HepG2 (cell line): ENCODE measurements around the gene ZMIZ2. TPM values are rescaled to one million over a fixed set of nuclear protein-coding genes. Genes with fewer than 3 reads are reported as not detected.
A peak's percentile ranks its signal among the peaks of the same experiment; 100 is the strongest.

ENCODE experiments used
- ATAC-seq: fragments of 200-7000 bp; cut with Tn5 transposase; 3 replicates; pipeline ENCODE4 v1.9.1; 2020; ENCODE audit warnings: mild to moderate bottlenecking, moderate library complexity
- BruUV-seq: library from RNA; stranded (reverse); fragments of 400-500 nt; replicated peaks from 2 replicates; lab custom pipeline; 2021; lab: Mats Ljungman, UMichigan
- CTCF ChIA-PET: fragments of 300-600 bp; formaldehyde crosslinking; extraction: SDS; loops from one replicate; lab custom pipeline; 2021; ENCODE audit warnings: low total read pairs, inconsistent platforms, low intra/inter-chr PET ratio; lab: Yijun Ruan, JAX
- POLR2A ChIA-PET: fragments of 350-600 bp; sonication (Branson Sonifier 250); formaldehyde crosslinking; loops from one replicate; lab custom pipeline; 2020; ENCODE audit warnings: antibody characterized with exemption, inconsistent platforms; lab: Yijun Ruan, JAX
- DNase-seq: peaks from one replicate; pipeline ENCODE4 v3.0.0-alpha.2; 2015; ENCODE audit warnings: low spot score
- FAIRE-seq: peaks from 3 replicates; lab custom pipeline; 2011; peaks lifted over from hg19 to GRCh38; lab: Jason Lieb, UNC
- H2AFZ ChIP-seq: one replicate; pipeline ENCODE4 v1.6.1; 2011; ENCODE audit warnings: low read length, inconsistent platforms
- H3K27ac ChIP-seq: fragments of 300-600 bp; 3 replicates; pipeline ENCODE4 v1.8.0; 2011; ENCODE audit warnings: mixed run types, mild to moderate bottlenecking, mixed read lengths, low read length, inconsistent platforms; ENCODE audit not compliant: insufficient read depth; ENCODE audit errors: extremely low read length
- H3K27me3 ChIP-seq, 2 experiments: fragments of 200-600 bp in 1 of 2; 2 replicates in 1 of 2; 3 replicates in 1 of 2; pipeline versions ENCODE4 v1.6.0 to v1.8.0; 2011; ENCODE audit warnings: low read length in 2 of 2, mild to moderate bottlenecking in 2 of 2, moderate library complexity in 2 of 2, inconsistent platforms in 1 of 2; ENCODE audit not compliant: insufficient read depth in 2 of 2, control insufficient read depth in 1 of 2
- H3K36me3 ChIP-seq, 2 experiments: fragments of 200-600 bp in 1 of 2; replicated peaks in 1 of 2; 2 replicates in 1 of 2; 3 replicates in 1 of 2; pipeline versions ENCODE4 v1.5.1 to v1.8.0; 2011; ENCODE audit warnings: low read length in 2 of 2, inconsistent platforms in 1 of 2; ENCODE audit not compliant: insufficient read depth in 2 of 2, control insufficient read depth in 1 of 2
- H3K4me1 ChIP-seq: 2 replicates; pipeline ENCODE4 v1.5.1; 2012; ENCODE audit warnings: low read length, inconsistent platforms; ENCODE audit not compliant: insufficient read depth
- H3K4me2 ChIP-seq: 2 replicates; pipeline ENCODE4 v1.6.0; 2011; ENCODE audit warnings: low read depth, low read length, inconsistent platforms
- H3K4me3 ChIP-seq, 3 experiments: fragments of 200-600 bp in 1 of 3; sonication (generic), shearing (Covaris generic) in 1 of 3; replicated peaks in 1 of 3; 2 replicates each; pipeline ENCODE4 v1.5.1; 2011 to 2016; ENCODE audit warnings: low read length in 3 of 3, inconsistent platforms in 2 of 3, low read depth in 2 of 3, mild to moderate bottlenecking in 2 of 3, control low read depth in 1 of 3, mixed read lengths in 1 of 3; ENCODE audit not compliant: insufficient read depth in 1 of 3
- H3K79me2 ChIP-seq: one replicate; pipeline ENCODE4 v1.6.1; 2011; ENCODE audit warnings: low read length, inconsistent platforms; ENCODE audit not compliant: insufficient read depth
- H3K9ac ChIP-seq: 2 replicates; pipeline ENCODE4 v1.6.0; 2011; ENCODE audit warnings: mild to moderate bottlenecking, low read depth, low read length, inconsistent platforms; ENCODE audit not compliant: insufficient read depth
- H3K9me3 ChIP-seq: 2 replicates; pipeline ENCODE4 v1.5.1; 2012; ENCODE audit warnings: mild to moderate bottlenecking, low read length
- H4K20me1 ChIP-seq: 2 replicates; pipeline ENCODE4 v1.6.0; 2011; ENCODE audit warnings: inconsistent platforms, mild to moderate bottlenecking, low read length, moderate library complexity; ENCODE audit not compliant: insufficient read depth
- AGO2 ChIP-seq: fragments of 200-400 bp; formaldehyde crosslinking; optimal IDR thresholded peaks from 2 replicates; pipeline ENCODE3; 2017; ENCODE audit warnings: mild to moderate bottlenecking, low read depth, low read length, moderate library complexity
- POLR2AphosphoS2 ChIP-seq: IDR thresholded peaks from 2 replicates; pipeline ENCODE4 v1.6.1; 2011; ENCODE audit warnings: low read depth, low read length, improper control_type of control experiment
- ZNF124 ChIP-seq: sonication (generic); formaldehyde crosslinking; IDR thresholded peaks from 2 replicates; pipeline ENCODE4 v1.4.0; 2020; ENCODE audit warnings: missing genetic modification reagents
- ZNF501 ChIP-seq: sonication (generic); formaldehyde crosslinking; IDR thresholded peaks from 2 replicates; pipeline ENCODE4 v1.5.1; 2020; ENCODE audit warnings: mild to moderate bottlenecking, moderate library complexity, missing genetic modification reagents
- WGBS: methylation state at CpG from one replicate; pipeline ENCODE4 v1.1.6; 2017; ENCODE audit warnings: low lambda C conversion rate; 5-methylcytosine and 5-hydroxymethylcytosine counted together
- in situ Hi-C: cut with HindIII; loops from 2 replicates; pipeline ENCODE4 v1.10.0; 2017; ENCODE audit warnings: low pct_unique_long_range_greater_than_20kb; ENCODE audit not compliant: extremely low pct_ligation_motif_present
- intact Hi-C: fragments of 100-400 bp; cut with micrococcal nuclease; formaldehyde crosslinking; loops from one replicate; pipeline ENCODE4 v1.10.0; 2022; ENCODE audit not compliant: unreplicated experiment
- polyA plus RNA-seq, 8 experiments: library from polyadenylated mRNA; depleted of rRNA in 3 of 8; stranded (reverse) in 7 of 8; unstranded in 1 of 8; fragments of >200 nt; fragmentation: Illumina TruSeq in 4 of 8; extraction: Trizol in 4 of 8; gene quantifications; 2 replicates each; pipeline versions ENCODE4 v1.2.1 to v1.2.3, GENCODE V29; 2011 to 2016; ENCODE audit warnings: low read depth in 4 of 8, missing spikeins in 1 of 8, mixed read lengths in 1 of 8; ENCODE audit not compliant: insufficient read depth in 1 of 8
- total RNA-seq, 5 experiments: library from RNA; depleted of rRNA; stranded (reverse); fragments of >200 nt; fragmentation: Illumina TruSeq; extraction: Trizol; gene quantifications; 2 replicates each; pipeline ENCODE4 v1.2.3, GENCODE V29; 2016; ENCODE audit warnings: low read depth in 1 of 5
- TF ChIP-seq, protein P1 (sequence below): sonication (generic); formaldehyde crosslinking; IDR thresholded peaks from 2 replicates; pipeline ENCODE4 v1.4.0; 2020; ENCODE audit warnings: missing genetic modification reagents
- TF ChIP-seq, protein P2 (sequence below): sonication (generic); formaldehyde crosslinking; IDR thresholded peaks from 2 replicates; pipeline ENCODE4 v1.4.0; 2020; ENCODE audit warnings: low read depth, missing genetic modification reagents

ZMIZ2 gene
- total and polyA plus RNA-seq, 2 of the 13 experiments (the other 11 are each of a cell fraction or from before 2014, with no cell fraction given), result 4.9 to 7.9 TPM

DNA sequence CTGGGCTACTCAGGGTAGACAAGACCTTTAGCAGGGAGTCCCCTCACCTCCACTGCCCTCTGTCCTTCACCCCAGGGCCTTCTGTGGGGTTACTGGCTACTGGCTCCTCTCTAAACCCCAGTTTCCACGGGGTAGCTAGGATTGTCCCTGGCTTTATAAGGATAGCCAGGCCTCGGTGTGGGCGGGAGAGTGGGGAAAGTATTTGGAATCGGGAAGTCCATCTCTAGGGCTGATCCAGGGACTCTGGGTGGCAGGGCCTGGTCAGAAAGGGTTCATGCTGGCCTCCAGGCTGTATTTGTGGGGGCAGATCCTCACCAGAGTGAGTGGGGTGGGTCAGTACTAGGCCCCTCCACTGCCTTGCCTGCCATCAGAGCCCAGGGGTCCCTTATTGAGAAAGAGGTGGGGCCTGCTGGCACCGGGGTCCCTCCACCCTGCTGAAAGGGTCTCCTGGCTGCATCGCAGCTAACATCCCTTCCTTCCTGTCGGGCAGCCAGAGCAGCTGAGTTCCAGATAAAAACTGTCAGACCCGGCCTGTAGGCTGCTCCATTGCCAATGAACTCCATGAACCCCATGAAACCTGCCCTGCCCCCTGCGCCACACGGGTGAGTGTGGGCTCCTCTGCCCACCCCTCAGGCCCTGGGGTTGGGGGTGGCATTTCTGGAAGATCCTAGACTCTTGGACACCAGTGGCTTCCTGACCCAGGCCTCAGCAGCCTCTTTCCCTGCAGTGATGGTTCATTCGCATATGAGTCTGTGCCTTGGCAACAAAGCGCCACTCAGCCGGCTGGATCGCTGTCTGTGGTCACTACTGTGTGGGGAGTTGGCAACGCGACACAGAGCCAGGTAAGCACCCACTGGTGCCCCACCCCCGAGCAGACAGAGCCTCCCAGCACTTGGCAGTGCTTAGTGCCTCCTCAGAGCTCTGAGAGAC, 7.3 kb downstream of the ZMIZ2 start:
- intact Hi-C loops (no loop called here), in situ Hi-C loops (loop anchor here (25.0 kb wide), 1 partner anchor 169 kb away; the partner anchor contains the start of gene TMED4)
- H2AFZ ChIP-seq, result no peak overlapping the region
- no peaks in the 10 kb centered on the region for H4K20me1 ChIP-seq
- H3K4me3 ChIP-seq, result no peak overlapping the region
- ChIA-PET POLR2A (no interaction called here), CTCF (no interaction called here)
- WGBS, result 97% methylated on average over 11 of the region's 17 CpGs
- peaks cover 5% of the 10 kb centered on the region for H3K79me2 ChIP-seq
- no peak overlapping the region for H3K27ac ChIP-seq
- H3K36me3 ChIP-seq, result peaks cover 12 to 16% of the 10 kb centered on the region in 2 experiments; a peak in 3 of 5 replicates
- peaks cover 10% of the 10 kb centered on the region for H3K4me1 ChIP-seq
- DNase-seq, result no peak
- no peak for ATAC-seq
- TF ChIP-seq ZNF501 (no peak), POLR2AphosphoS2 (no peak), AGO2 (peak; percentile 18), ZNF124 (CRISPR knock-in tag) (no peak)
- TF ChIP-seq, protein P1, sequence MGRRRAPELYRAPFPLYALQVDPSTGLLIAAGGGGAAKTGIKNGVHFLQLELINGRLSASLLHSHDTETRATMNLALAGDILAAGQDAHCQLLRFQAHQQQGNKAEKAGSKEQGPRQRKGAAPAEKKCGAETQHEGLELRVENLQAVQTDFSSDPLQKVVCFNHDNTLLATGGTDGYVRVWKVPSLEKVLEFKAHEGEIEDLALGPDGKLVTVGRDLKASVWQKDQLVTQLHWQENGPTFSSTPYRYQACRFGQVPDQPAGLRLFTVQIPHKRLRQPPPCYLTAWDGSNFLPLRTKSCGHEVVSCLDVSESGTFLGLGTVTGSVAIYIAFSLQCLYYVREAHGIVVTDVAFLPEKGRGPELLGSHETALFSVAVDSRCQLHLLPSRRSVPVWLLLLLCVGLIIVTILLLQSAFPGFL (CRISPR knock-in tag), result no peak
- TF ChIP-seq, protein P2, sequence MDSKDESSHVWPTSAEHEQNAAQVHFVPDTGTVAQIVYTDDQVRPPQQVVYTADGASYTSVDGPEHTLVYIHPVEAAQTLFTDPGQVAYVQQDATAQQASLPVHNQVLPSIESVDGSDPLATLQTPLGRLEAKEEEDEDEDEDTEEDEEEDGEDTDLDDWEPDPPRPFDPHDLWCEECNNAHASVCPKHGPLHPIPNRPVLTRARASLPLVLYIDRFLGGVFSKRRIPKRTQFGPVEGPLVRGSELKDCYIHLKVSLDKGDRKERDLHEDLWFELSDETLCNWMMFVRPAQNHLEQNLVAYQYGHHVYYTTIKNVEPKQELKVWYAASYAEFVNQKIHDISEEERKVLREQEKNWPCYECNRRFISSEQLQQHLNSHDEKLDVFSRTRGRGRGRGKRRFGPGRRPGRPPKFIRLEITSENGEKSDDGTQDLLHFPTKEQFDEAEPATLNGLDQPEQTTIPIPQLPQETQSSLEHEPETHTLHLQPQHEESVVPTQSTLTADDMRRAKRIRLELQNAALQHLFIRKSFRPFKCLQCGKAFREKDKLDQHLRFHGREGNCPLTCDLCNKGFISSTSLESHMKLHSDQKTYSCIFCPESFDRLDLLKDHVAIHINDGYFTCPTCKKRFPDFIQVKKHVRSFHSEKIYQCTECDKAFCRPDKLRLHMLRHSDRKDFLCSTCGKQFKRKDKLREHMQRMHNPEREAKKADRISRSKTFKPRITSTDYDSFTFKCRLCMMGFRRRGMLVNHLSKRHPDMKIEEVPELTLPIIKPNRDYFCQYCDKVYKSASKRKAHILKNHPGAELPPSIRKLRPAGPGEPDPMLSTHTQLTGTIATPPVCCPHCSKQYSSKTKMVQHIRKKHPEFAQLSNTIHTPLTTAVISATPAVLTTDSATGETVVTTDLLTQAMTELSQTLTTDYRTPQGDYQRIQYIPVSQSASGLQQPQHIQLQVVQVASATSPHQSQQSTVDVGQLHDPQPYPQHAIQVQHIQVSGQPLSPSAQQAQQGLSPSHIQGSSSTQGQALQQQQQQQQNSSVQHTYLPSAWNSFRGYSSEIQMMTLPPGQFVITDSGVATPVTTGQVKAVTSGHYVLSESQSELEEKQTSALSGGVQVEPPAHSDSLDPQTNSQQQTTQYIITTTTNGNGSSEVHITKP (CRISPR knock-in tag), result no peak
- H3K9me3 ChIP-seq, result no peaks in the 10 kb centered on the region
- FAIRE-seq, result no peak
- no peak overlapping the region for H3K9ac ChIP-seq
- BruUV-seq, result no TSS peak
- no peaks in the 10 kb centered on the region for H3K27me3 ChIP-seq
- H3K4me2 ChIP-seq, result no peak overlapping the region
